Central memory CD8-positive, alpha-beta T cell (primary cell): ENCODE measurements around the gene CD244.
A peak's percentile ranks its signal among the peaks of the same experiment; 100 is the strongest.
"Not testable (repeated sequence)": the region's sequence is repeated elsewhere in the genome, so short reads cannot be mapped to it uniquely, and the experiment has no call there.

Experiments used
- ATAC-seq: fragments of 150-1000 bp; cut with Tn5 transposase; replicated peaks from 2 replicates; pipeline ENCODE4 v1.10.0; 2022; ENCODE audit warnings: mild to moderate bottlenecking, moderate FRiP score, moderate number of reproducible peaks; ENCODE audit not compliant: poor library complexity, severe bottlenecking; ENCODE audit errors: extremely low read depth
- DNase-seq, 2 donors: peaks; one replicate each; pipeline ENCODE4 v3.0.0; 2021; ENCODE audit warnings: low spot score in 2 of 2
- H3K27ac Mint-ChIP-seq: one replicate; pipeline ENCODE4 v1.8.0; 2022; ENCODE audit warnings: low read depth, mild to moderate bottlenecking, moderate library complexity, mixed read lengths
- H3K27me3 Mint-ChIP-seq: one replicate; pipeline ENCODE4 v1.8.0; 2022; ENCODE audit warnings: mixed read lengths
- H3K36me3 Mint-ChIP-seq: one replicate; pipeline ENCODE4 v1.8.0; 2022; ENCODE audit warnings: mild to moderate bottlenecking, moderate library complexity, mixed read lengths; ENCODE audit not compliant: insufficient read depth
- H3K4me1 Mint-ChIP-seq: one replicate; pipeline ENCODE4 v1.8.0; 2022; ENCODE audit warnings: mixed read lengths
- H3K4me3 Mint-ChIP-seq: one replicate; pipeline ENCODE4 v1.8.0; 2022; ENCODE audit warnings: mild to moderate bottlenecking, moderate library complexity, mixed read lengths
- H3K9me3 Mint-ChIP-seq: one replicate; pipeline ENCODE4 v1.8.0; 2022; ENCODE audit warnings: mixed read lengths

CD244 gene

DNA sequence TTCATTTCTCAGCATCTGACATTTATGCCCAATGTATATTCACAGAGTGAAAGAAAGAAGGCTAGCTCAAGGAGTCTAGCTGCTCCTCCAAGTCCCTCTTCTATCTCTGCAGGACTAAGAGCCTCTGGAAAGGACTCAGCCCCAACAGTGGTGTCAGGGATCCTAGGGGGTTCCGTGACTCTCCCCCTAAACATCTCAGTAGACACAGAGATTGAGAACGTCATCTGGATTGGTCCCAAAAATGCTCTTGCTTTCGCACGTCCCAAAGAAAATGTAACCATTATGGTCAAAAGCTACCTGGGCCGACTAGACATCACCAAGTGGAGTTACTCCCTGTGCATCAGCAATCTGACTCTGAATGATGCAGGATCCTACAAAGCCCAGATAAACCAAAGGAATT is 63.0 kb downstream of the CD244 start:
- Mint-ChIP-seq H3K36me3 (peaks cover 54% of the 10 kb centered on the region), H3K4me3 (peak overlapping the region; percentile 92), H3K4me1 (peaks cover 76% of the 10 kb centered on the region), H3K27me3 (no peaks in the 10 kb centered on the region), H3K27ac (peak overlapping the region; percentile 91), H3K9me3 (no peaks in the 10 kb centered on the region)
- DNase-seq (no peak), ATAC-seq (no peak)

DNA sequence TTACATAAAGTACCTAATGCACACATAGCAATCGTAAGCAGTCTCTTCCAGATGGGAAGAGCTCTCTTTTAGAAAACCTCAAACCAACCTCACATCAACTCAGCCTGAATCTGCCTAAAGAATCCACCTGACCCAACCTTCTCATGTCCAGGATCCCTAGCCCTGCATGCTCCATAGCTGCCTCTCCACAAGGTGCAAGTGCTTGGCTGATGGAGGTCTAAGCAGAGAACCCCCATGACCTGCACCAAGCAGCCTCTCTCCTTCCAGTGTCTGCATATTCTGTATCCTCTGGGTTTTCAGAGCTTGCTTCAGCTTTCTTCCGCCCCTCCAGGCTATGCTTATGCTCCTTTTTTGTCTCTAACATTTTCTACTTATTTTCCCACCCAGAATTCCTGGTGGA is 64.2 kb downstream of the CD244 start:
- Mint-ChIP-seq H3K4me1 (peaks cover 74% of the 10 kb centered on the region), H3K27me3 (no peaks in the 10 kb centered on the region), H3K4me3 (peak overlapping the region; percentile 92), H3K9me3 (no peaks in the 10 kb centered on the region), H3K27ac (peak overlapping the region; percentile 91), H3K36me3 (peaks cover 45% of the 10 kb centered on the region)
- no peak for DNase-seq
- no peak for ATAC-seq

DNA sequence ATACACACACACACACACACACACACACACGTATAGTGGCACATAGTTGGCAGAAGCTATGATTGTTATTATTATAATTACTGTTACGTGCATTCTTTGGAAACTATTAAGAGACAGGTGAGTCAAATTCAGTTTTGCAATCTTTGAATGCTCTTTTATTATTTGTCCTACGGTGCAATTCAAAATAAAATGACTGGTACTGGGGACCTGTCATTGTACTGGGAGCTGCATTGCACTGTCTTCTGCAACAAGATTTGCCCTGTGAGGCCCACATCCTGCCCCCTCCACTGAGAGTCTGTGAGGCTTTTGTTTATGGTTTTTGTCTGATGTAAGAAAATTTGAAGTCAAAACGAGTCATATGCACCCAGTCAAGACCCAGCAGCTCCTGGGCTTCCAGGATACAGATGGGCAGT is 64.8 kb downstream of the CD244 start:
- H3K4me1 Mint-ChIP-seq = peaks cover 70% of the 10 kb centered on the region
- ATAC-seq (peak; percentile 64), DNase-seq (peak; percentile 32 to 58)
- H3K27ac Mint-ChIP-seq = peak overlapping the region; percentile 91
- no peaks in the 10 kb centered on the region for H3K9me3 Mint-ChIP-seq
- H3K4me3 Mint-ChIP-seq = peak overlapping the region; percentile 92
- H3K27me3 Mint-ChIP-seq = no peaks in the 10 kb centered on the region
- H3K36me3 Mint-ChIP-seq = peaks cover 40% of the 10 kb centered on the region

DNA sequence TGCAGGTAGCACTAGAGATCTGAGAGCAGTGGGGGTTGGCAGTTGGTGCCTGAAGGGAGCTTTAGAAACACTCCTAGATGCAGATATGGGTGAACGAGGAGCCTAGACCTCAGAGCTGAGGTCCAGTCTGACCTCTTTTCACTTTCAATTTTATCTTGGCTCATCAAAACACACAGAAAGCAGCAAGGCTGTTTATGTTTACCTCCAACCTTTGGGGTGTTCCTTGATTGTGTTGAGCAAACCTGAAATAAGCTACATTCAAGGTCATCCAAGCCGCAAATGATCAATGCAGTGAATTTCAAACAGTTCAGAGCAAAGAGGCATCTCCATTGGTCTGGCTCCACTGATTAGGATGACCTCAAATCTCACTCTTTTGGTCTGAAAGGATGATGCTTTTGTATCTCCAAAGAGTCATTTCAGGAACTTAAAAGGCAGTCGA is 65.4 kb downstream of the CD244 start:
- DNase-seq = no peak
- ATAC-seq = no peak
- Mint-ChIP-seq H3K27ac (peak overlapping the region; percentile 91), H3K36me3 (peaks cover 35% of the 10 kb centered on the region), H3K4me3 (peak overlapping the region; percentile 92), H3K9me3 (no peaks in the 10 kb centered on the region), H3K4me1 (peaks cover 64% of the 10 kb centered on the region), H3K27me3 (no peaks in the 10 kb centered on the region)

DNA sequence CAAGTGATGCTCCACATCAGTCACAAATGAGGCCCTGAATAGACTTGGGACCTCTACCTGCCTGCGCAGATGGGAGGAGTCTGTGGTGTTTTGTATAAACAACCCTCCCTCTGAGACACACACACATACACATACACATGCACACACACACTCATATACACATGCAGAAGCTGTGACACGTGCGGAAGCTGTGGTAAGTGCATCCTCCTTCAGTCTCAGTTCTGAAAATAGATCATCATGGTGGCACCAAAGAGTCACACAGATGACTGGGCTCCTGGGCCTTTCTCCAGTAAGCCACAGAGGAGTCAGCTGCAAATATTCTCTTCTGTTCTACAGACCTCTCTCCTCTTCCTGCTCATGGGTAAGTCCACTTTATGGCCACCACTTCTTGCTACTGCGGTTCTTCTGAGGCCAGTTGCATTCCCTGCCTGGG is 66.7 kb downstream of the CD244 start, which contains the start of gene LY9:
LY9 (plus strand) TSS at position 224 of the 433 bp plus-strand sequence; CDS start at position 238, 14 bp downstream.
- H3K36me3 Mint-ChIP-seq = peaks cover 29% of the 10 kb centered on the region
- H3K27ac Mint-ChIP-seq = peak within 1 kb of the TSS; percentile 91
- H3K4me1 Mint-ChIP-seq = peaks cover 56% of the 10 kb centered on the region
- H3K4me3 Mint-ChIP-seq = peak within 1 kb of the TSS; percentile 92
- H3K9me3 Mint-ChIP-seq = no peaks in the 10 kb centered on the region
- peak; percentile 86 for ATAC-seq
- DNase-seq = peak; percentile 47 to 81
- no peaks in the 10 kb centered on the region for H3K27me3 Mint-ChIP-seq

DNA sequence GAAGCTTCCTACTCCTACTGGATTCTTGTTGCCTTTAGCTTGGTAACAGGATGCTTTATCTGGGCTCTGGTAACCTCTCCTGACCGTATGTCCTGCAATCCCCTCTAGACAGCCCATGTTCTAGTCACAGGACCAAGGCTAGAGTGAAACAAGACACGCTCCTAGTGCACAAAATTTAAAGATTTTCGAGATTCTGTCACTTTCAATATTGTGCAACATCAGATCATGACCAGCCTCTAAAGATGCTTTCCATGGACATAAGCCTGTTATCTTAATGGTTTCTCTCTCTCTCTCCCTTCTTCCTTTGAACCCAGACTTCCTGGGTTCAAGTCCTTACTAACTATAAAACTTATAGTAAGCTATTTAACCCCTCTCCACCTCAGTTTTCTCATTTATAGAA is 68.3 kb downstream of the CD244 start:
- DNase-seq = no peak
- ATAC-seq = no peak
- H3K27me3 Mint-ChIP-seq = no peaks in the 10 kb centered on the region
- no peak overlapping the region for H3K4me3 Mint-ChIP-seq
- H3K9me3 Mint-ChIP-seq = no peaks in the 10 kb centered on the region
- peak overlapping the region; percentile 91 for H3K27ac Mint-ChIP-seq
- peaks cover 40% of the 10 kb centered on the region for H3K4me1 Mint-ChIP-seq
- H3K36me3 Mint-ChIP-seq = peaks cover 18% of the 10 kb centered on the region

DNA sequence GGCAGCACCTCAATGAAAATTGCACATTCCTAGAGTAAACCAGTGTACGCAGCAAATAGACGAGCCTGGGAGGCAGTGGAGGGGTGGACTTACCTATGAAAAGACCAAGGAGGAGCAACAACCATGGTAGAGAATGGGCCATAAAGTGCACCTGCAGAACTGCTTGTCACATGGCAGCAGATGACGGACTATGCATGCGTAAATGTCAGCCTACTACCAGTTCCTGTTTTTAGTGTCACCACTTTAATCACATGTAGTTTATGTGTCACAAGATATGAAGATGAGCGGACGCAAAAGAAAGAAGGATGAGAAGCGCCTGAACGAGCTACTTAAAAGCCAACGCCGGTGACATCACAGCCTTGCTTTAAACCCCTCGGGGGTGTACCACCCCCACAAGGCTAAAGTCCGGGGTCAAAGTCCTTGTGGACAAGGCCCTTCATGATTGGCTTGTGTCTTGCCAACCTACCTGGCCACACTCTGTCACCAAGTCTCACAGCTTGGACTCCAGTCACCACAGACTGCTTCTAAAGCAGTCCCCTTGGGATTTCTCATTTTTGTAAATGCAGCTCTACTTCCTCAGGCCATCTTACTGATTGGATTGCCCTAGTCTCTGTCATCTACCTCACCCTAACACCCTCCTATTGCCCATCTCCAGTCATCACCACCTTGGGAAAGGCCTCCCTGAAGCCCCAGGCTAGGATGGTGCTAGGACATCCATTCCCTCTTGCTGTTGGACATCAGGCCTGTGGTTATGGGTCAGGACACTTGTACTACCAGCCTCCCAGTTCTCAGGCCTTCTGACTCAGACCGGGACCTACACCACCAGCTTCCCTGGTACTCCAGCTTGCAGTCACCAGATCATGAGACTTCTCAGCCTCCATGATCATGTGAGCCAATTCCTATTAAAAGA is 72.7 kb downstream of the CD244 start:
- no peak for DNase-seq

DNA sequence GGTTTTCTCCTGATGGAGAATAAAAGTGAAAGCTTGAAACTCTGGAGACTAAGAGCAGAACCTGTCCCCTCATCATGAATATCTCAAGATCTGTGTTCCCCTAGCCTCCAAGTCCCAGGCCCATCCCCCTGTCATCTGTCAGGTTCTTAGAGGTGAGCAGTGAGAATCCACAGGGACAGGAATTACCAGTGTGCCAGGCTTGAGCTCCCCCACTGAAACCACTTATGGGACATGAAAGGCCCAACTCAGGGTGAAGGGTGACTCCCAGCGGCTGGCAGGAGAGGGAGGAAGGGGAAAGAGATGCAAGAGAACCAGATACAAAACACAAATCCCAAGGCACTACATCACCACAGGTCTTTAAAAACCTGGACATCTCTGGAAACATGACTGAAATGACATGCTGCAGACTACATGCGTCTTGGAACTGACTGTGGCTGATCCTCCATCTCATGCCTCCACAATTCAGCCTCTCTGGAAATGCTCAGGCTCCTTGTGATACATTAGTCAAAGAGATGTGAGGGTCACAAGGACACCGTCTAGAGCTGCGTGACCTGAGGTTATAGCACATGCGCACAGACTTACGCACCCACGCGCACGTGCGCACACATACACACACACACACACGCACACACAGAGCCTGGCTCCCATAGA is 73.5 kb downstream of the CD244 start:
- H3K27ac Mint-ChIP-seq = no peak overlapping the region
- no peaks in the 10 kb centered on the region for H3K27me3 Mint-ChIP-seq
- H3K4me3 Mint-ChIP-seq = no peak overlapping the region
- H3K36me3 Mint-ChIP-seq = no peaks in the 10 kb centered on the region
- no peaks in the 10 kb centered on the region for H3K9me3 Mint-ChIP-seq
- ATAC-seq = no peak
- DNase-seq = no peak
- H3K4me1 Mint-ChIP-seq = peaks cover 3% of the 10 kb centered on the region

More for the DNA sequence above, 72.7 kb downstream of the CD244 start:
- Mint-ChIP-seq H3K27me3 (no peaks in the 10 kb centered on the region), H3K9me3 (no peaks in the 10 kb centered on the region), H3K4me1 (peaks cover 10% of the 10 kb centered on the region), H3K27ac (peak overlapping the region; percentile 19), H3K4me3 (no peak overlapping the region), H3K36me3 (no peaks in the 10 kb centered on the region)
- peak; percentile 36 for ATAC-seq

DNA sequence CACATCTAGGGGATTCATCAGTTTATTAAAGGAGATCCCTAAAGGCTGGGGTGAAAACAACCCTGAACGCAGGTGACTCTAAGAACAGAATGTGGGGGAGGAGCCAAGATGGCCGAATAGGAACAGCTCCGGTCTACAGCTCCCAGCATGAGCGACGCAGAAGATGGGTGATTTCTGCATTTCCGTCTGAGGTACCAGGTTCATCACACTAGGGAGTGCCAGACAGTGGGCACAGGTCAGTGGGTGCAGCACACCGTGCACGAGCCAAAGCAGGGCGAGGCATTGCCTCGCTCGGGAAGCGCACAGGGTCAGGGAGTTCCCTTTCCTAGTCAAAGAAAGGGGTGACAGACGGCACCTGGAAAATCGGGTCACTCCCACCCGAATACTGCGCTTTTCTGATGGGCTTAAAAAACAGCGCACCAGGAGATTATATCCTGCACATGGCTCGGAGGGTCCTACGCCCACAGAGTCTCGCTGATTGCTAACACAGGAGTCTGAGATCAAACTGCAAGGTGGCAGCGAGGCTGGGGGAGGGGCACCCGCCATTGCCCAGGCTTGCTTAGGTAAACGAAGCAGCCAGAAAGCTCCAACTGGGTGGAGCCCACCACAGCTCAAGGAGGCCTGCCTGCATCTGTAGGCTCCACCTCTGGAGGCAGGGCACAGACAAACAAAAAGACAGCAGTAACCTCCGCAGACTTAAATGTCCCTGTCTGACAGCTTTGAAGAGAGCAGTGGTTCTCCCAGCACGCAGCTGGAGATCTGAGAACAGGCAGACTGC is 79.5 kb downstream of the CD244 start:
- H3K9me3 Mint-ChIP-seq, ATAC-seq, H3K4me3 Mint-ChIP-seq, H3K36me3 Mint-ChIP-seq, H3K27me3 Mint-ChIP-seq, H3K27ac Mint-ChIP-seq, DNase-seq: not testable (repeated sequence)
- H3K4me1 Mint-ChIP-seq = peaks cover 13% of the 10 kb centered on the region

DNA sequence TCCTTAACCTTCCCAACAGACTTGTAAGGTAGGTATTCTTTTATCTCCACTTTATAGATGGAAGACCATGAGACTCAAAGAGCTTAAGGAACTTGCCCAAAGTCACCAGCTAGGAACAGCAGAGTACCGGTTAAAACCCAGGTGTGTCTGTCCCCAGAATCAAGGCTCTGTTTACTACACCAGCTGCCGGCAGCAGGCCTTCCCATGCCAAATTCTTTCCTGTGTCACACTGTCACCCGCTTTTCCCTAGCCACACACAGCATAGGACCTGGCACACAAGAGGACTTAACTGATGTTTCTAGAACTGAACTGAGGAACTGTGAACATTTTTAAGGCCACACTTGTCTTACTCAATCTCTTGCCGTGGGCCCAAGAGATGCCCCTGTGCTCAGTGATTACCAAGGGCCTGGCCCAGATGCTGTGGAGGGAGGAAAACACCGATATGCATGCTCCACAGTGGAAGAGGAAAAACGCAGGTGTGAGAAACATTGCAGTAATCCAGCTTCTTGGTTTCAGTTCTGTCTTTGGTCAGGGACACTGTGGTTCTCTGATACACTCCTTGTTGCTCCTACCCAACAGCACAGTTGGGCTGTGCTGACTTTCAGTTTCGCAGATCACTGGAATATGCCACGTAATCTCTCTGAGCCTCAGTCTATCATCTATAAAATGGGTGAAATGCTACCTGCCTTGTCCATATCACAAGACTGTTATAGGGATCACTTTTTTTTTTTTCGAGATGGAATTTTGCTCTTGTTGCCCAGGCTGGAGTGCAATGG is 80.6 kb downstream of the CD244 start:
- Mint-ChIP-seq H3K36me3 (peaks cover 2% of the 10 kb centered on the region), H3K4me3 (peak overlapping the region; percentile 76), H3K27ac (peak overlapping the region; percentile 73), H3K9me3 (no peaks in the 10 kb centered on the region), H3K27me3 (no peaks in the 10 kb centered on the region), H3K4me1 (peaks cover 20% of the 10 kb centered on the region)
- ATAC-seq (peak; percentile 91), DNase-seq (no peak)

DNA sequence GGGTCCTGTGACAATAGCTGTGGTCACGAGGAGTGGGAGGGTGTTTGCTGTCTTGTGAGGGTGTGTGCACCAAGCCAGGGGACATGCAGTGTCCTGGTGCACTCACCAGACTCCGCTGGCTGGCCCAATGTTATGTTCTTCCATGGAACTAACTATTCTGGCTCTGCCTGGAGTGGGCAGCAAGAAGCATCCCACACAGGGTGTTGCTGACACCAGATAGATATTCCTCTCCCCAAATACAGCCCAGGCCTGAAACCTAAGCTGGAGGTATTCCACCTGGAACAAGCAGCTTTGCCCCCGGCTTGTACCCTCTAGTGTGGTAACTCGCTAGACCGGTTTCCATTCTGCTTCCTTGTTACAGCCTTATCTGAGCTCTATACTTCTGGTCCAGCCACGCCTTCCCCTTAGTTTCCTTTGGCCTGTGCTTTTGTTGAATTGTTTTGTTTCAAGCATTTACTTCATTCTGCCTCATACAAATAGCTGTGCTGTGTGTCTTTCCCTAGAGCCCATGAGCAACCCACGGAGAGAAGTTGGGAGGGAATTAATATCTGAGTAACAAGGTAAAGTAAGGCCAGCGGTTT is 81.4 kb downstream of the CD244 start:
- Mint-ChIP-seq H3K4me1 (peaks cover 20% of the 10 kb centered on the region), H3K27ac (peak overlapping the region; percentile 73), H3K9me3 (no peaks in the 10 kb centered on the region), H3K27me3 (no peaks in the 10 kb centered on the region), H3K4me3 (no peak overlapping the region), H3K36me3 (peaks cover 2% of the 10 kb centered on the region)
- ATAC-seq (no peak), DNase-seq (no peak)
